GM21825 (cell line): ENCODE results near the gene NRAS.

Experiments used
- ATAC-seq: cut with Tn5 transposase; IDR thresholded peaks from one replicate; pipeline ENCODE4 v1.9.1; 2021; ENCODE audit warnings: mild to moderate bottlenecking, moderate library complexity; ENCODE audit not compliant: unreplicated experiment

Gene NRAS

DNA sequence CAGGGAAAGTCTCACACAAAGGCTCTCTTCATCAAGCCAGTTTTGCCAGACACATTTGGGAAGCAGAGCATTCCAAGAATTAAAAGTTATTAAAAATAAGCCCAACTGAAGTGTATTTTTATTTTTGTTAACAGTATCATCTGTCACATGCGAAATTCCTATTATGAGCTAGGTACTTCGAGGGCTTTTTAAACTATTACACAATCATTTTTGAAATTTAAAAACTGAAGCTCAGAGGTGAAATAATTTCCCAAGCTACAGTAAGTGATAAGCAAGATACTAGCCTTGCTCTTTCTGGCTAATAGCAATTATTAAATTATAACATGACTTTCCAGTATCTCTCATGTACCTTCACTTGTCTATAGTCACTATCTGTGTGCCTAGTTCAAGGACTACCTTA lies 12.0 kb upstream of the NRAS start:
- ATAC-seq = no peak

DNA sequence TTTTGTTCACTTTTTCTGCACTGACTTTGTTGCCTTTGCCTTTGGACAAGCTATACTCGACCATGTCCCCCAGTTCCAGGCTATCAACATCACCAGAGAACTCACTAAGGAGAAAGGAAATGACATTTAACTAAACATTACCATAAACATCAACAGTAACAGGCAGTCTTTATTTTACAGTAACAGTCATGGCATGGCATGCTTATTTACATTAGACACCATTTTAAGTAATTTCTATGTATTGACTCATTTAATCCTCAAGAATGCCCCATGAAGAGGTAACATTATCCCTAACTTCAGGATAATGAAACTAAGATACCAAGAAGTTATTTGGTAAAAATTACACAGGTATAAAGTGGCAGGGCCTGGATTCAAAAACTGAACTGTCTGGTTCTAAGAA lies 8.7 kb upstream of the NRAS start:
- ATAC-seq = no peak

DNA sequence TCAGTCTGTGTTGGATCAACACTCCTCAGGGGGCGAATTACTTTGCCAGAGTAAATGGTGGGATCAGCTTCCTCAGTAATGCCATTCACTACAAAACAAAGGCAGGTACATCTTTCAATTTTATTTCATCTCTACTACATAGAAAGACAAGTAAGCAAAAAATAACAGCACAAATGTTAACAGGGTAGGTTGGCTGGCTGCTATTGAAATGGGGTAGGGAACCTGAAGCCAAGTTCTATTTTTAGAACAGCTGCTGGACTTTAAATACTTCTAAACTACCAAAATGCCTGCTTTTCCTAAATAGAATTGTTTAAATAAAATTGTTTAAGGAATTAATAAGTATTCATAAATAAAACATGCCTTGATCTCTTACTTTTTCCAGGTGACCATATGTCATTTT lies 7.3 kb upstream of the NRAS start:
- no peak for ATAC-seq

DNA sequence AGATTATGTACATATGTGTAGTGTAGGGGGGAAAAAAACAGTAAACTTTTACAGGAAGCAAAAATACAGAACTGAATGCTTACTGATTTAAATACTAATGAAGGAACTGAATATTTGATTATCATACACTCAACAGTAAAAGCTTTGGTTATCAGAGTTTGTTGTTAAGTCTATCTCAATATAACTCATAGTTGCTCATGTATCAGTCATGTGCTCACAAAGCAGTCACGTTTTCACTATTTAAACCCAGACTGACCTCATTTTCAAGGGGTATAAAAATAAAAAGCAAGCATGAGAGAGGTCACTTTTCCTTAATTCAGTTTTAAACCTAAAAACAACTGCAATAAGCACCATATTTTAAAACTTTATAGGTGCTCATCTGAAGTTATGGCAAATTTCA lies 6.9 kb upstream of the NRAS start:
- no peak for ATAC-seq

DNA sequence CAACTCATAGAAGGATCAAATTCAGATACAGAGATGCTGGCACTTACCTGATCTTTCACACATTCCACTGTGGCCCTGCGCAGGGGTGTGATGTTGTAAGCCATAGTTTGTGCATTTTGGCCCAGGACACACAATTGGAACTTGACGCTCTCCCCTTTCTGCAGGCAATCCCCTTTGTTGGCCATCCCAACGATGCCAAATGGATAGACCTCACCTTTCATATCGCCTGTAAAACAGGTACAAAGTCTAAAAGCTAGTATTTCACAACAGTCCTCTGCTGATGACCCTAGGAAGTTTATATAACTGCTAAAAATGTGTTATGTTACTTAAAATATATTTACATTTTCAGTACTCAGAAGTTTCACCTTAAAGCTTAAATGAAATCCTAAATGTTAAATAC lies 3.9 kb upstream of the NRAS start:
- ATAC-seq = no peak

DNA sequence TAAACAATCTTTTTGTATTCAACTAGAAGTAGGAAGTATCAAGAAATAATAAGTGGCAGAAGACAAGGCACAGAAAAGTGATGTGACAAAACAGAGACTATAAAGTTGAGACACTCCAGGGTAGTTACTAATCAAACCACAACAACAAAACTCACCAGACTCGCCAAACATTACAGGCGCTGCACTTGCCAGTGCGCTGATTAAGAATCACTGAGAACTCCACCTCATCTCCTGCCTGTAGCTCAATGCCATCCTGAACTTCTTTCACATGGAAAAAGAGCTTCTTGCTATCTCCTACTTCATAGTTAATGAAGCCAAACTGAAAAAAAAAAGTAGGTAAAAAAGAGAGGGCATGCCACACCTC lies 2.8 kb upstream of the NRAS start:
- no peak for ATAC-seq

DNA sequence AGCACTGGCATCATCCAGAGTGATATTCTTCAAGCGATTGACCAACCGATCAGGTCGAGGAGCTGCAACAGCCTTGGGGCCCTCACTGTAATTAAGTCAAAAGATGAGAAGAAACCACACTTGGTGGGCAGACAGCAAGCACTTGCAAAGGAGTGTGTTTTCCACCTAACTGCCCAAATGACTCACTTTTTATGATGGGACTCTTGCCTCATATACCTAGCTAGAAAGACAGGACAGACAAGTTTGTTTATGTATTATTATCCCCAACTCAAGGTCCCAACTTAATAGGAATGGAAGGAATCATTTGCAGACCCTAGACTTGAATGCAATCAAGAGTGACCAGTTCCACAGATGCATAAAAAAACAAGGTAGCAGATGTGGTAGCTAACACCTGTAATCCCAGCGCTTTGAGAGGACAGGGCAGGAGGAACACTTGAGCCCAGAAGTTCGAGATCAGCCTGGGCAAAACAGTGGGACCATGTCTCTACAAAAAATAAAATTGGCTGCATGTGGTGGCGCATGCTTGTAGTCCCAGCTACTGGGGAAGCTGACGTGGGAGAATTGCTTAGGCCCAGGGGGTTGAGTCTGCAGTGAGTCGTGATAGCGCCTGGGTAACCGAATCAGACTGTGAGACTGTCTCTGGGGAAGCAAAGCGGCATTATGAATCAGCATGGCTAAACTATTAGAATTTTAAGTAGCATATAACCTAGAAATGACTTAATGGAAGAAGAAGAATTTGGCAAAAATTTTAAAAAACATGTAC lies 2.3 kb upstream of the NRAS start:
- ATAC-seq = no peak

DNA sequence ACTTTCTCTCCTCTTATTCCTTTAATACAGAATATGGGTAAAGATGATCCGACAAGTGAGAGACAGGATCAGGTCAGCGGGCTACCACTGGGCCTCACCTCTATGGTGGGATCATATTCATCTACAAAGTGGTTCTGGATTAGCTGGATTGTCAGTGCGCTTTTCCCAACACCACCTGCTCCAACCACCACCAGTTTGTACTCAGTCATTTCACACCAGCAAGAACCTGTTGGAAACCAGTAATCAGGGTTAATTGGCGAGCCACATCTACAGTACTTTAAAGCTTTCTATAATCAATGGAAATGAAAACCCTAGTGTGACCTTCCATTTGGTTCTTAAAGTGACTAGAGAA lies 643 bp downstream of the NRAS start:
- ATAC-seq = no peak

DNA sequence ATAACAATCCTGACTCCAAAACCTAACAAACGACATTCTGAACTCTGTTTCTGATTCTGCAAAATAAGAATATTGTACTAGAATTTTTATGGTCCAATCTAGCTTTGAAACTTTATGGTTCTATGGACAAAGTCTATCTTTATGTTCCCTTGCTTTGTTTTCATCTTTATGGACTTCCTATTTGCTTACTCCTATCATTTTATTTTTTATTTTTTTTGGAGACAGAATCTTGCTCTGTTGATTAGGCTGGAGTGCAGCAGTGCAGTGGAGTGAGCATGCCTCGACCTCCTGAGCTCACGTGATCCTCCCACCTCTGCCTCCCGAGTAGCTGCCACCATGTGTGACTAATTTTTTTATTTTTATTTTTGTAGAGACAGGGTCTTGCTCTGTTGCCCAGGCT lies 3.6 kb downstream of the NRAS start:
- no peak for ATAC-seq

DNA sequence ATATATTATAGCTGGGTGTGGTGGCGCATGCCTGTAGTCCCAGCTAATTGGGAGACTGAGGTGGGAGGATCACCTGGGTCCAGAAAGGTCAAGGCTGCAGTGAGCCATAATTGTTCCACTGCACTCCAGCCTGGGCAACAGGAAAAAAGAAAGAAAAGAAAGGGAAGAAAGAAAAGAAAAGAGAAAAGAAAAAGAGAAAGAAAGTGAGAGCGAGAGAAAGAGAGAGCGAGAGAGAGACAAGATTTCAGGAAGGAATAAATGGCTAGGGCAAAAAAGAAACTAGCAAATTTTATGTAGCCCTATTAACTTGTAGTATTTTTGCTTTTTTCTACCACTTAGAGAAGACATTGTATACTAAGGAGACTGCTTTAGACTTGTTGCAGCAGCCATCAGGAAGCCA lies 6.2 kb downstream of the NRAS start:
- no peak for ATAC-seq

DNA sequence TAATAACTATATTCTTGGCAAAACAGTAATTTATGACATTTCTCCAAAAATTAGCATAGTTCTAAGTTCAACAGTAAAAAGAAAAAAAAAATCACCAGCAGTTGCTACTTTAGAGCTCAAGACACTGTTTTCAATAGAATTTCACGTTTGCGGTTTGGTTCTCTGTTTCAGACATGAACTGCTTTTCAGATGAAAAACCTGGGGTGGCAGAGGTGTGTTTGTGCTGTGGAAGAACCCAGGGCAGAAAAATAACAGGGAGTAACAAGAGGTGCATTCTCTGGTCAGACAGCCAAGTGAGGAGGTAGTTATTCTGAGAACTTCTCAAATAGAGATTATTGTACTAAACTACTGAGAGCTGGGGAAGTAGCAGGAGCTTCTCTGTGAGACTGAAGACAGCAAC lies 9.0 kb downstream of the NRAS start:
- no peak for ATAC-seq

DNA sequence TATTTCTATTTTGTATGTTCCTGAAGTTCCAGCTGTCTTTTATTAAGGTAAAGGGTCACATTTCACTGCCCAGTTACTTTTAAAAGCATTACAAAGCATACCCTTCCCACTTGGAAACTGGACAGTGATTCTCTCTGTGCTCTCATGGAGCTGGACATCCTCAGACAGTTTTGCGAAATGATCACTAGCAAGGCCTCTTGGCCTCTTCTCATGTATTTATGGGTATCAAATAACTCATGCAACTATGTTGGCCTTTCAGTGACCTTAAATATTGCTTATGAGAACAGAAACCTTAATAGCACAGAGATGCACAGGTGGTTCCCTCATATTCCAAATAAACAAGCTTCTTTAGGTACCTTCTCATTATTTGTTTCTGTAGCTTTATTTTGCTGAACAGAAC lies 13.3 kb downstream of the NRAS start:
- no peak for ATAC-seq

DNA sequence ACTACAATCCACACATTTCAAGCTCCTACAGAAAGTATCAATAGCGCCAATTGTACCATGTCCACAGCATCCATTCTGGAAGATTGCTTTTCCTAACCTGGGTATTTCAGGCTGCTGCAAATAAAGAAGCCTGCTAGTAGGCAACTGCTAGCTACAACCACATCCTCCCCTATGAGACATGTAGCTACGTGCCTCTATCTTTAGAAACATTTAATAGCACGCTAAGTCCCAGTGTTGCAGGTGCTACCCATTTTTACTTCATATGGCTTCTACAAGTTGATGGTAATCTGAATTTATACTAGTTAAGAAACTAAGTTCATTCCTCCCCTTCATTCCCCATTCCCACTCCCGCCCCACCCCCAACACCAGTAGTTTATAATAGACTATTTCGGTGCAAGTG lies 13.8 kb downstream of the NRAS start:
- no peak for ATAC-seq

DNA sequence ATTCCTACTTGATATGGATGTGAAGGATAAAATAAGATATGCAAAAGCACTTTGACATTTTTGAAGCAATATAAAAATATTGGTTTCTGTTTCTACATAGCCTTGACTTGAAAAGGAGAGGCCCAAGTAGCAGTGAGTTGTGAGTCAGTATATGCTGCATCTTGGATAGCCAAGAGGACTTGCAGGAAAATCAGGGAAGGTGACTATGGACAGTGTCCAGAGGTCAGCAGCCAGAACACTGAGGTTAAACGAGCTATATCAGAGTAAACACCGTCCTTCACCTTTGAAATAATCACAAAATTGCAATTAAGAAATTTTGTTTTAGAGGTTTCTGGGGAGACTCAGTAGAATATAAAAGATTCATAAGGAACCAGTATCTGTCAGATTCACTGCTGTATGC lies 14.6 kb downstream of the NRAS start:
- no peak for ATAC-seq

DNA sequence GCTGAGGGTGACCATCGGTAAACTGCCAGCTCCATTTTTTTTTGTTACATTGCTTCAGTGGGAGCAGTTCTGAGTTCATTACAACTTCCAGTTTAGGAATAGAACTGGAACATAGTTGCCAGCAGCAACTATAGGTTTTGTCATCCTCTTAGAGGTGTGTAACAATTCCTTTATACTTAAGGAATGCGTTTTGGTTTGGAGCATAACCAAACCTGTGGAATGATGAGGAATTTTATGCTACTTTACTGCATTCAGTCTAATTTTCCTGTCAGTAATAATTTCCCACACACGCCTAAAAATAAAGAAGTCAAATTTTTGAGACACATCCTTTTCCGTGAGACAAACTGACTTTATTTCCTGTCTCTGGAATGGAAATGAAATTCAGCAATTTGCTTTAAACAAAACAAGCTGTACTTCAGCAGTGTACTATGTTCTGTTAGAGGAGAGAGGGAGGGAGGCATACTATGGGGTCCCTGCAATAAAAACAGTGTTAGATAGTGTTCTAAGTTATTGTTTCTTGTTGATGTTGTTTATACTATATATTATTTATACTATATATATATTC lies 16.5 kb downstream of the NRAS start:
- ATAC-seq = no peak

DNA sequence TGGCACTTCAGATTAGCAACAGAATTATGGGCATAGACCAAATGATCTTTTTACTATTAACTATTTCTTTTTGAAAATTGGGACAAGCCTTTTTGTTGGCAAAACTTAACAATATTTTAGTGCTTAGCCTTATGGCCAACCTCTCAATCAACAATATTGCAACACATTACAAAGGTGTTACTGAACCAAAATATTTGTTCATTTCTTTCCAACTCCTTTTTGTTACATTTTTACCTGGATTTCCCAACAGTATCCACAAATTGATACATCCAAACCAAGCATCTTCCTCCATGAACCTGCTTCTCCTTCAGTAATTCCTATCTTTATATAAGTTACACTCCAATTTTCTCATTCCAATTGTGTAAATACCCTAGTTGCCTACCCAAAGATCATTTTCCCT lies 19.8 kb downstream of the NRAS start:
- ATAC-seq = no peak

DNA sequence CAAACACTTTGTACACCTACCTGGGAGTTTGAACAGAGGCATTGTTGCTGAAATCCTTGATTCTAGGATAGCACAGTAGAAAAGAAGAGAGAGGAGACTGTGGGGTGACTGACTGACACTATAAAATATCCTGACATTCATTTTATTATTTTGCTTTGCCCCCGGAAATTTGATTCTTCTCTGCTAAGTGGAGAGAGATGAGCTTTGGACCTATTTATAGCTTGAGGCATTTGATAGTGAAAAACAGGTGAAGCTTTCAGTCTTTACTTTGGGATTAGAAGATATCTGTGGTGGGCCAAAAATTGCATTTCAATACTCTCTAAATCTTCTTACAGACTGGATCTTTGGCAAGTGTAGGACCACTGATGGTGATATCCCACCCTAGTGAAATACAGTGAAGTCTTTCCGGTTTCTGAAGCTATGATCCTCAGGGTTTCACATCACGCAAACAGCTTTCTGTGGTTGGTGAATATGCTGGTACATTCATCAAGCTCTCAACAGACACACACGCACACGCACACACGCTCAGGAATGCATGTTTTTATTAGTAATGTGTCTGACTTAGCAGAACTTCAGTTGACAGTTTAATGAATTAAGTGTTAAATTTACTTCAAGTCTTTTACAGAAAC lies 21.0 kb downstream of the NRAS start, which contains the start of gene AMPD1:
TSS of gene AMPD1 (minus strand) at position 117 of the 629 bp plus-strand sequence. CDS start at position 42, 75 bp downstream.
- no peak for ATAC-seq

DNA sequence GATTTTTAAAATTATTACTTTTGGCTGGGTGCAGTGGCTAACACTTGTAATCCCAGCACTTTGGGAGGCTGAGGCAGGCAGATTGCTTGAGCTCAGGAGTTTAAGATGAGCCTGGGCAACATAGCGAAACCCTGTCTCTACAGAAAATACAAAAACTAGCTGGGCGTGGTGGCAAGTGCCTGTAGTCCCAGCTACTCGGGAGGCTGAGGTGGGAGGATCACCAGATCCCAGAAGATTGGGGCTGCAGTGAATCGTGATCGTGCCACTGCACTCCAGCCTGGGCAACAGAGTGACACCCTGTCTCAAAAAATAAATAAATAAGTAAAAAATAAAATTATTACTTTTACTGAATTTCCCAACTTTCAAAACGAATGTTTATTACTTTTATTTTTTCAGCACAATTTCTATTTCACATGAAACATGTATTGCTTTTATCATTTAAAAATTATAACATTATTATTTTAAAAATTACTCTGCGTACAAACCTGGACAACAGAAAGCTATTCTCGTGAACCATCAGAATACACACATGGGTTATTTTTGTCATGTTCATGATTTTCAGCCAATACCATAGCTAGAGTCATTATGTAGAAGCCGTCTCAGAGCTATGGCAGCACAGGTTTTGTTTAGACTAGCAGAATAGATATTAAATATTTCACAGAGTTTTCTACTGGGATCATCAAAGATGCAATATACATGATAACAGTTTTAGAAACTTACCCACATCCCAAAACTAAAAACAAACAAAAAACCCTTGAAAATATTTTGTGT lies 21.8 kb downstream of the NRAS start:
- ATAC-seq = no peak

DNA sequence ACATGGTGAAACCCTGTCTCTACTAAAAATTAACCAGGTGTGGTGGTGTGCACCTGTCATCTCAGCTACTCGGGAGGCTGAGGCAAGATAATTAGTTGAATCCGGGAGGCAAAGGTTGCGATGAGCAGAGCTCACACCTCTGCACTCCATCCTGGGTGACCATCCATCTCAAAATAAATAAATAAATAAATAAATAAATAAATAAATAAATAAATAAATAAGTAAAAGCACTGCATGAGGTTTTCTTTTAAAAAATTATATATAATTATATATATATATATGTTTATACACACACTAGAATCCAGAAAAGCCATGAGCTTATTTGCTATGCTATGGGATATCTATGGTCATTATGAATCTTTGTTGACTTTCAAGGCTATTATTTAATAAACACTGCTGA lies 23.6 kb downstream of the NRAS start:
- no peak for ATAC-seq

DNA sequence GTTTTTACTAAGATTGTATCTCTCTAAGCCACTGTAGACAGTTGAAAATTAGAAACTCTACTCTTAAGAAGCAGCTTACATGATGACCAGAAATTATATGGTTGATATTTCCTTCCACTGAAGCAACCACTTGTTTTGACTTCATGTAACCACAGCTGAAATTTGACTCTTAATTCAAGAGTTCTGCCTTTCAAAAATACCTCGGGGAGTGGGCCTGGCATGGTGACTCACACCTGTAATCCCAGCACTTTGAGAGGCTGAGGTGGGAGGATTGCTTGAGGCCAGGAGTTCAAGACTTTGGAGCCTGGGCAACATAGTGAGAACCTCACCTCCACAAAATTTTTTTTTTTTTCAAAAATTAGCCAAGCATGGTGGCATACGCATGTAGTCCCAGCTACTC lies 25.5 kb downstream of the NRAS start:
- no peak for ATAC-seq

DNA sequence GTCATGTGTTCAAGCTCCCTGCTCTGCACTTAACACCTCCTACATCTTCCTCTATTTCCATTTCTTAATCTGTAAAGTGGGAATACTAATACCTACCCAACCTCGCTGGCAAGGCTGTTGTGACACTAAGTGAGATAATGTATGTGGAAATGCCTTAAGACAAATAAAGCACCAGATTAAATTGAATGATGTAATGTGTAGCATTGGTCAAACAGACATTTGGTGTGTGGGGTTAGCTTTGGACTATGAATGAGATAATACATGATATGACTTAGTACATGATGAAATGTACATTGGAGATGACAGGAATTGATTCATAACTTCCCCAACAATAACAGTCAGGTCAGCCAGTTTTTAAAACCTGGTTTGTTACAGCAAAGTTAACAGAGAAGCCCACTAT lies 26.4 kb downstream of the NRAS start:
- ATAC-seq = no peak

DNA sequence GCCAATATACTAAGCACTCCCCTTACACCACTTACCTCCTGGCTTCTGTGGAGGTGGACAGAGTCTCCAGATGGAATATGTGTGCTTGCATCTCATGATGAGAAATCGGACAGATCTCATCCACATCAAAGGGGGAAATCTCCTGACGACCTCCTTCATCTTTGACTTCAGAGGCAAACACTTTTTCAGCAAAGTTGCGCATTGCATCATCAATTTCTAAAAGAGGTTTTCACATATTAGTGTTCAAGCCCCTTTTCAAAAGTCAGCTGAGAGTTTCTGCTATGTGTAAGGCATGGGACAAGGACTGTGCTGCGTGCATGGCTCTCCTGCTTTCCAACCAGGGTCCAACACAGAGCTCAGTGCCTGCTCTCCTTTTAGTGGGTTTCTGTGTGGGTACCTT lies 28.0 kb downstream of the NRAS start:
- ATAC-seq = no peak
